Right lobe of liver (tissue), 6 donors: ENCODE measurements around the gene NRXN3. TPM values are rescaled to one million over a fixed set of nuclear protein-coding genes. Genes with fewer than 3 reads are reported as not detected.

Source experiments
- ATAC-seq, 4 donors: fragments of 200-7000 bp; cut with Tn5 transposase; one replicate each; pipeline ENCODE4 v1.9.1; 2020; ENCODE audit warnings: mild to moderate bottlenecking in 4 of 4, moderate library complexity in 4 of 4
- DNase-seq, 3 donors: peaks; one replicate each; pipeline ENCODE4 v3.0.0-alpha.2; 2020
- H3K27ac ChIP-seq, 3 donors: fragments of 200-600 bp; one replicate each; pipeline ENCODE4 v1.8.0; 2022
- H3K27me3 ChIP-seq, 2 donors: fragments of 200-600 bp; one replicate each; pipeline ENCODE4 v1.8.0; 2022
- H3K36me3 ChIP-seq, 4 donors: fragments of 200-600 bp; sonication (generic) in 1 of 4; one replicate each; pipeline versions ENCODE4 v1.5.1 to v1.8.0; 2017 to 2022; ENCODE audit warnings: control low read depth in 1 of 4
- H3K4me1 ChIP-seq, 4 donors: fragments of 200-600 bp; sonication (generic) in 1 of 4; one replicate each; pipeline versions ENCODE4 v1.5.1 to v1.8.0; 2017 to 2022; ENCODE audit warnings: control low read depth in 1 of 4
- H3K4me3 ChIP-seq, 3 donors: fragments of 200-600 bp; one replicate each; pipeline ENCODE4 v1.8.0; 2022
- H3K9me3 ChIP-seq, 4 donors: fragments of 200-600 bp; sonication (generic) in 1 of 4; one replicate each; pipeline versions ENCODE4 v1.5.1 to v1.8.0; 2017 to 2022; ENCODE audit warnings: control low read depth in 1 of 4
- CTCF ChIP-seq, 4 donors: fragments of 200-600 bp in 3 of 4; fragments of 450-650 bp in 1 of 4; IDR thresholded peaks; one replicate each; pipeline versions ENCODE4 v1.5.1 to v1.8.0; 2016 to 2022; ENCODE audit warnings: antibody characterized with exemption in 4 of 4, mild to moderate bottlenecking in 2 of 4
- POLR2A ChIP-seq: fragments of 450-650 bp; IDR thresholded peaks from one replicate; pipeline ENCODE4 v1.6.1; 2017; ENCODE audit warnings: antibody characterized with exemption, mild to moderate bottlenecking
- WGBS: methylation state at CpG from one replicate; pipeline ENCODE4 v1.1.6; 2018; ENCODE audit warnings: low coverage, low lambda C conversion rate; ENCODE audit not compliant: insufficient coverage; ENCODE audit errors: missing lambda C conversion rate; 5-methylcytosine and 5-hydroxymethylcytosine counted together
- intact Hi-C, 2 donors: fragments of 100-400 bp; cut with DNase I; formaldehyde crosslinking; loops; one replicate each; pipeline versions ENCODE4 v1.11.2 to v1.14.1; 2022
- total RNA-seq, 6 experiments: library from RNA; depleted of rRNA in 2 of 6; stranded (reverse); fragments of >200 nt in 2 of 6; fragmentation: NEBNext Ultra II Directional in 3 of 6; extraction: Animal tissue kit (Norgen Biotek cat#: 25700) in 3 of 6; gene quantifications; one replicate each; pipeline versions ENCODE4 v1.1.0 to v1.2.4, GENCODE V29; 2016 to 2023
- donor health status: DM: no; HTN: yes; CAD: no.
- donor health status: DM: no; HTN: no; CAD: no.
- donor health status: DM: no; HTN: no; CAD: no.
- donor health status: DM: no; HTN: yes; CAD: no.
- donor health status: DM: no; HTN: yes; CAD: no.

NRXN3 gene
- total RNA-seq, 6 experiments from 2014 or later, result 0.06 to 0.51 (median 0.23) TPM; not detected in 1

- DNase-seq, result no peak
- Histone ChIP-seq H3K27ac (no peak overlapping the region), H3K27me3 (no peaks in the 10 kb centered on the region), H3K4me3 (no peak overlapping the region), H3K36me3 (no peaks in the 10 kb centered on the region), H3K9me3 (no peaks in the 10 kb centered on the region), H3K4me1 (no peaks in the 10 kb centered on the region)
- TF ChIP-seq CTCF (IDR thresholded peaks at IDR 0.05), result no peak
- TF ChIP-seq POLR2A, result no peak
- ATAC-seq, result no peak
- intact Hi-C loops, result no loop called here
- WGBS, result 57% methylated on average over 5 of the region's 5 CpGs
Observed at GRCh38 chr14:79473651-79474050, 1303.5 kb downstream of the NRXN3 start.

GRCh38 chr14:79475887-79476532 is 1305.8 kb downstream of the NRXN3 start:
- 51% methylated on average over 4 of the region's 6 CpGs for WGBS
- intact Hi-C loops, result no loop called here
- Histone ChIP-seq H3K27ac (no peak overlapping the region), H3K9me3 (no peaks in the 10 kb centered on the region), H3K4me1 (no peaks in the 10 kb centered on the region), H3K36me3 (no peaks in the 10 kb centered on the region), H3K4me3 (no peak overlapping the region), H3K27me3 (no peaks in the 10 kb centered on the region)
- ATAC-seq, result no peak
- no peak for DNase-seq
- no peak for TF ChIP-seq CTCF (IDR thresholded peaks at IDR 0.05)
- TF ChIP-seq POLR2A, result no peak

GRCh38 chr14:79476552-79476951 is 1306.4 kb downstream of the NRXN3 start:
- Histone ChIP-seq H3K36me3 (no peaks in the 10 kb centered on the region), H3K27me3 (no peaks in the 10 kb centered on the region), H3K9me3 (no peaks in the 10 kb centered on the region), H3K4me1 (no peaks in the 10 kb centered on the region), H3K4me3 (no peak overlapping the region), H3K27ac (no peak overlapping the region)
- TF ChIP-seq CTCF (IDR thresholded peaks at IDR 0.05) (no peak), POLR2A (no peak)
- 74% methylated on average over 2 of the region's 2 CpGs for WGBS
- intact Hi-C loops, result no loop called here
- DNase-seq (no peak), ATAC-seq (no peak)

GRCh38 chr14:79480212-79480611 is 1310.0 kb downstream of the NRXN3 start:
- 84% methylated on average over 5 of the region's 5 CpGs for WGBS
- Histone ChIP-seq H3K4me3 (no peak overlapping the region), H3K9me3 (no peaks in the 10 kb centered on the region), H3K36me3 (no peaks in the 10 kb centered on the region), H3K4me1 (no peaks in the 10 kb centered on the region), H3K27ac (no peak overlapping the region), H3K27me3 (no peaks in the 10 kb centered on the region)
- intact Hi-C loops, result no loop called here
- no peak for TF ChIP-seq POLR2A
- no peak for TF ChIP-seq CTCF (IDR thresholded peaks at IDR 0.05)
- DNase-seq, result no peak
- ATAC-seq, result no peak

GRCh38 chr14:79482825-79483224 is 1312.7 kb downstream of the NRXN3 start:
- H3K4me3 ChIP-seq, result no peak overlapping the region
- 82% methylated on average over 1 of the region's 1 CpG for WGBS
- DNase-seq, result no peak
- TF ChIP-seq POLR2A (no peak), CTCF (IDR thresholded peaks at IDR 0.05) (no peak)
- ATAC-seq, result no peak
- no peak overlapping the region for H3K27ac ChIP-seq
- H3K27me3 ChIP-seq, result no peaks in the 10 kb centered on the region
- no peaks in the 10 kb centered on the region for H3K9me3 ChIP-seq
- intact Hi-C loops, result no loop called here
- H3K36me3 ChIP-seq, result no peaks in the 10 kb centered on the region
- no peaks in the 10 kb centered on the region for H3K4me1 ChIP-seq
